GM12878 (cell line): ENCODE data around the gene POGLUT3. TPM values are rescaled to one million over a fixed set of nuclear protein-coding genes. Genes with fewer than 3 reads are reported as not detected.

ENCODE experiments used
- ATAC-seq: fragments of 200-7000 bp; cut with Tn5 transposase; 3 replicates; pipeline ENCODE4 v1.9.1; 2020; ENCODE audit warnings: mild to moderate bottlenecking, moderate library complexity
- BruUV-seq: library from RNA; stranded (reverse); fragments of 400-500 nt; replicated peaks from 2 replicates; lab custom pipeline; 2021; lab: Mats Ljungman, UMichigan
- CTCF ChIA-PET: fragments of 300-600 bp; sonication (Branson Sonifier 250); formaldehyde crosslinking; extraction: SDS; loops from one replicate; lab custom pipeline; 2021; ENCODE audit warnings: inconsistent platforms; lab: Yijun Ruan, JAX
- POLR2A ChIA-PET: fragments of 350-600 bp; formaldehyde crosslinking; extraction: SDS; loops from one replicate; lab custom pipeline; 2021; ENCODE audit warnings: inconsistent platforms; lab: Charles Lee
- RAD21 ChIA-PET: fragments of 300-600 bp; sonication (Branson Sonifier 250); formaldehyde crosslinking; loops from one replicate; lab custom pipeline; 2023; ENCODE audit warnings: antibody characterized with exemption; ENCODE audit not compliant: unreplicated experiment; lab: Charles Lee
- SMC1A ChIA-PET: fragments of 300-600 bp; sonication (Branson Sonifier 250); formaldehyde crosslinking; loops from one replicate; lab custom pipeline; 2023; ENCODE audit not compliant: unreplicated experiment, uncharacterized antibody; lab: Charles Lee
- DNase-seq: peaks from one replicate; pipeline ENCODE4 v3.0.0-alpha.2; 2011; ENCODE audit warnings: low read depth, low spot score
- FAIRE-seq: peaks from 3 replicates; lab custom pipeline; 2011; peaks lifted over from hg19 to GRCh38; lab: Jason Lieb, UNC
- H2AFZ ChIP-seq: 2 replicates; pipeline ENCODE4 v1.6.0; 2011; ENCODE audit warnings: low read depth, low read length, control low read depth; ENCODE audit not compliant: control insufficient read depth
- H3K27ac ChIP-seq: 2 replicates; pipeline ENCODE4 v1.5.1; 2011; ENCODE audit warnings: control low read depth; ENCODE audit not compliant: control insufficient read depth, insufficient read depth
- H3K27me3 ChIP-seq, 2 experiments: replicated peaks in 1 of 2; 2 replicates each; pipeline versions ENCODE4 v1.6.0 to v1.6.1; 2011; ENCODE audit warnings: low read length in 1 of 2; ENCODE audit not compliant: control insufficient read depth in 2 of 2, insufficient read depth in 2 of 2
- H3K36me3 ChIP-seq, 2 experiments: 2 replicates each; pipeline ENCODE4 v1.5.1; 2011; ENCODE audit warnings: low read length in 1 of 2; ENCODE audit not compliant: control insufficient read depth in 2 of 2, insufficient read depth in 2 of 2
- H3K4me1 ChIP-seq: 2 replicates; pipeline ENCODE4 v1.6.1; 2011; ENCODE audit warnings: mild to moderate bottlenecking, low read length, moderate library complexity, mixed read lengths; ENCODE audit not compliant: control insufficient read depth, insufficient read depth
- H3K4me2 ChIP-seq: 2 replicates; pipeline ENCODE4 v1.6.0; 2011; ENCODE audit warnings: control low read depth; ENCODE audit not compliant: control insufficient read depth, insufficient read depth
- H3K4me3 ChIP-seq: fragments of 200-600 bp; sonication (generic); 2 replicates; pipeline ENCODE4 v1.5.1; 2016
- H3K79me2 ChIP-seq: 2 replicates; pipeline ENCODE4 v1.6.0; 2011; ENCODE audit warnings: low read length; ENCODE audit not compliant: control insufficient read depth, insufficient read depth
- H3K9ac ChIP-seq: 2 replicates; pipeline ENCODE4 v1.8.0; 2011; ENCODE audit warnings: low read length, control low read depth, mixed read lengths; ENCODE audit not compliant: control insufficient read depth, insufficient read depth
- H3K9me3 ChIP-seq: replicated peaks from 3 replicates; pipeline ENCODE4 v1.5.1; 2011; ENCODE audit warnings: mild to moderate bottlenecking, low read length; ENCODE audit not compliant: control insufficient read depth, insufficient read depth
- H4K20me1 ChIP-seq: 2 replicates; pipeline ENCODE4 v1.6.0; 2011; ENCODE audit not compliant: control insufficient read depth, insufficient read depth
- EGR1 ChIP-seq, 2 experiments: IDR thresholded peaks; 1 replicate in 1 of 2; 2 replicates in 1 of 2; pipeline ENCODE4 v1.6.1; 2011 to 2012; ENCODE audit warnings: low read depth in 2 of 2, low read length in 2 of 2, borderline replicate concordance in 1 of 2, mild to moderate bottlenecking in 1 of 2, moderate library complexity in 1 of 2
- EP300 ChIP-seq, 2 experiments: fragments of 150-350 bp in 1 of 2; IDR thresholded peaks; 2 replicates each; pipeline ENCODE4 v1.6.1; 2011 to 2012; ENCODE audit warnings: low read depth in 2 of 2, low read length in 2 of 2, borderline replicate concordance in 1 of 2, improper control_type of control experiment in 1 of 2, inconsistent platforms in 1 of 2; ENCODE audit not compliant: control insufficient read depth in 1 of 2
- HCFC1 ChIP-seq: fragments of 150-350 bp; IDR thresholded peaks from 2 replicates; pipeline ENCODE4 v1.6.1; 2014; ENCODE audit warnings: low read length
- HSF1 ChIP-seq: fragments of 150-350 bp; IDR thresholded peaks from 2 replicates; pipeline ENCODE4 v1.6.1; 2014; ENCODE audit warnings: mild to moderate bottlenecking, low read depth, low read length
- KDM1A ChIP-seq: fragments of 200-600 bp; sonication (generic); IDR thresholded peaks from 2 replicates; pipeline ENCODE4 v1.6.1; 2016; ENCODE audit warnings: borderline replicate concordance
- SP1 ChIP-seq: IDR thresholded peaks from one replicate; pipeline ENCODE4 v1.6.1; 2011; ENCODE audit warnings: low read depth, low read length
- STAT1 ChIP-seq: fragments of 450-650 bp; conservative IDR thresholded peaks from 2 replicates; pipeline ENCODE4 v1.6.1; 2014; ENCODE audit warnings: antibody characterized with exemption, mild to moderate bottlenecking
- TBL1XR1 ChIP-seq: IDR thresholded peaks from 2 replicates; pipeline ENCODE4 v1.6.1; 2012; ENCODE audit warnings: low read depth, low read length, improper control_type of control experiment
- USF1 ChIP-seq: IDR thresholded peaks from 2 replicates; pipeline ENCODE4 v1.6.1; 2011; ENCODE audit warnings: borderline replicate concordance, low read depth, mild to moderate bottlenecking, moderate library complexity, mixed read lengths, low read length; ENCODE audit not compliant: insufficient read depth; ENCODE audit errors: extremely low read length
- ZNF24 ChIP-seq: fragments of 450-650 bp; IDR thresholded peaks from 2 replicates; pipeline ENCODE4 v1.6.1; 2017; ENCODE audit warnings: antibody characterized with exemption, mild to moderate bottlenecking
- ZZZ3 ChIP-seq: IDR thresholded peaks from 2 replicates; pipeline ENCODE4 v1.6.1; 2011; ENCODE audit warnings: low read depth; ENCODE audit not compliant: control insufficient read depth, insufficient read length
- WGBS: methylation state at CpG from one replicate; pipeline ENCODE4 v1.1.6; 2016; ENCODE audit warnings: low lambda C conversion rate; ENCODE audit not compliant: insufficient replicate concordance, insufficient coverage; ENCODE audit errors: missing lambda C conversion rate; 5-methylcytosine and 5-hydroxymethylcytosine counted together
- in situ Hi-C: fragments of 300-500 bp; cut with MboI; formaldehyde crosslinking; loops from 9 replicates; pipeline ENCODE4 v1.14.3; 2018; ENCODE audit warnings: mixed read lengths
- intact Hi-C: fragments of 100-400 bp; cut with micrococcal nuclease; formaldehyde crosslinking; loops from one replicate; pipeline ENCODE4 v1.14.2; 2022; ENCODE audit not compliant: unreplicated experiment
- polyA plus RNA-seq, 11 experiments: library from polyadenylated mRNA; depleted of rRNA in 4 of 11; unstranded in 6 of 11; stranded (reverse) in 5 of 11; fragments of >200 nt; fragmentation: Nextera tagmentation in 4 of 11; fragmentation: Illumina TruSeq in 1 of 11; extraction: Ambion mirVana in 4 of 11; extraction: Trizol in 1 of 11; gene quantifications; 1 replicate in 1 of 11; 2 replicates in 10 of 11; pipeline versions ENCODE4 v1.2.1 to v1.2.3, GENCODE V29; 2011 to 2016; ENCODE audit warnings: inconsistent platforms in 2 of 11, missing spikeins in 2 of 11, low read depth in 1 of 11
- total RNA-seq, 4 experiments: library from RNA; depleted of rRNA in 3 of 4; stranded (reverse); fragments of >200 nt in 3 of 4; fragmentation: Illumina TruSeq in 1 of 4; extraction: Trizol in 1 of 4; gene quantifications; 2 replicates each; pipeline versions ENCODE4 v1.2.1 to v1.2.3, GENCODE V29; 2013 to 2021
- TF ChIP-seq, protein P1 (sequence below): fragments of 450-650 bp; IDR thresholded peaks from 2 replicates; pipeline ENCODE4 v1.6.1; 2017; ENCODE audit warnings: borderline replicate concordance
- TF ChIP-seq, protein P2 (sequence below): fragments of 150-350 bp; IDR thresholded peaks from 2 replicates; pipeline ENCODE4 v1.6.1; 2016; ENCODE audit warnings: low read depth, low read length
- TF ChIP-seq, protein P3 (sequence below): IDR thresholded peaks from 2 replicates; pipeline ENCODE4 v1.6.1; 2011; ENCODE audit warnings: low read depth, low read length, improper control_type of control experiment, borderline replicate concordance

POGLUT3 gene
- total and polyA plus RNA-seq, 10 of the 15 experiments (the other 5 are each of a cell fraction or from before 2014, with no cell fraction given) = 3.7 to 21.5 (median 12.9) TPM

- intact Hi-C loops = no loop called here
- in situ Hi-C loops = no loop called here
- no peak for TF ChIP-seq STAT1
- TF ChIP-seq, protein P1, sequence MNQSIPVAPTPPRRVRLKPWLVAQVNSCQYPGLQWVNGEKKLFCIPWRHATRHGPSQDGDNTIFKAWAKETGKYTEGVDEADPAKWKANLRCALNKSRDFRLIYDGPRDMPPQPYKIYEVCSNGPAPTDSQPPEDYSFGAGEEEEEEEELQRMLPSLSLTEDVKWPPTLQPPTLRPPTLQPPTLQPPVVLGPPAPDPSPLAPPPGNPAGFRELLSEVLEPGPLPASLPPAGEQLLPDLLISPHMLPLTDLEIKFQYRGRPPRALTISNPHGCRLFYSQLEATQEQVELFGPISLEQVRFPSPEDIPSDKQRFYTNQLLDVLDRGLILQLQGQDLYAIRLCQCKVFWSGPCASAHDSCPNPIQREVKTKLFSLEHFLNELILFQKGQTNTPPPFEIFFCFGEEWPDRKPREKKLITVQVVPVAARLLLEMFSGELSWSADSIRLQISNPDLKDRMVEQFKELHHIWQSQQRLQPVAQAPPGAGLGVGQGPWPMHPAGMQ = no peak
- no peak for TF ChIP-seq EP300 (IDR thresholded peaks at IDR 0.05; ENCODE audit: borderline replicate concordance in 1 of 2, control insufficient read depth in 1 of 2, low read depth in 2 of 2, low read length in 2 of 2)
- no peak for TF ChIP-seq USF1
- no peak for TF ChIP-seq EGR1 (IDR thresholded peaks at IDR 0.05; ENCODE audit: borderline replicate concordance in 1 of 2, low read depth in 2 of 2, low read length in 2 of 2)
- no peak for TF ChIP-seq ZZZ3
- TF ChIP-seq, protein P2, sequence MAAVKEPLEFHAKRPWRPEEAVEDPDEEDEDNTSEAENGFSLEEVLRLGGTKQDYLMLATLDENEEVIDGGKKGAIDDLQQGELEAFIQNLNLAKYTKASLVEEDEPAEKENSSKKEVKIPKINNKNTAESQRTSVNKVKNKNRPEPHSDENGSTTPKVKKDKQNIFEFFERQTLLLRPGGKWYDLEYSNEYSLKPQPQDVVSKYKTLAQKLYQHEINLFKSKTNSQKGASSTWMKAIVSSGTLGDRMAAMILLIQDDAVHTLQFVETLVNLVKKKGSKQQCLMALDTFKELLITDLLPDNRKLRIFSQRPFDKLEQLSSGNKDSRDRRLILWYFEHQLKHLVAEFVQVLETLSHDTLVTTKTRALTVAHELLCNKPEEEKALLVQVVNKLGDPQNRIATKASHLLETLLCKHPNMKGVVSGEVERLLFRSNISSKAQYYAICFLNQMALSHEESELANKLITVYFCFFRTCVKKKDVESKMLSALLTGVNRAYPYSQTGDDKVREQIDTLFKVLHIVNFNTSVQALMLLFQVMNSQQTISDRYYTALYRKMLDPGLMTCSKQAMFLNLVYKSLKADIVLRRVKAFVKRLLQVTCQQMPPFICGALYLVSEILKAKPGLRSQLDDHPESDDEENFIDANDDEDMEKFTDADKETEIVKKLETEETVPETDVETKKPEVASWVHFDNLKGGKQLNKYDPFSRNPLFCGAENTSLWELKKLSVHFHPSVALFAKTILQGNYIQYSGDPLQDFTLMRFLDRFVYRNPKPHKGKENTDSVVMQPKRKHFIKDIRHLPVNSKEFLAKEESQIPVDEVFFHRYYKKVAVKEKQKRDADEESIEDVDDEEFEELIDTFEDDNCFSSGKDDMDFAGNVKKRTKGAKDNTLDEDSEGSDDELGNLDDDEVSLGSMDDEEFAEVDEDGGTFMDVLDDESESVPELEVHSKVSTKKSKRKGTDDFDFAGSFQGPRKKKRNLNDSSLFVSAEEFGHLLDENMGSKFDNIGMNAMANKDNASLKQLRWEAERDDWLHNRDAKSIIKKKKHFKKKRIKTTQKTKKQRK = no peak
- TF ChIP-seq HSF1 = no peak
- TF ChIP-seq, protein P3, sequence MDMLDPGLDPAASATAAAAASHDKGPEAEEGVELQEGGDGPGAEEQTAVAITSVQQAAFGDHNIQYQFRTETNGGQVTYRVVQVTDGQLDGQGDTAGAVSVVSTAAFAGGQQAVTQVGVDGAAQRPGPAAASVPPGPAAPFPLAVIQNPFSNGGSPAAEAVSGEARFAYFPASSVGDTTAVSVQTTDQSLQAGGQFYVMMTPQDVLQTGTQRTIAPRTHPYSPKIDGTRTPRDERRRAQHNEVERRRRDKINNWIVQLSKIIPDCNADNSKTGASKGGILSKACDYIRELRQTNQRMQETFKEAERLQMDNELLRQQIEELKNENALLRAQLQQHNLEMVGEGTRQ = no peak
- TF ChIP-seq KDM1A = no peak
- TF ChIP-seq TBL1XR1 = no peak
- no peak for TF ChIP-seq SP1
- no peak for TF ChIP-seq ZNF24
- no peak for TF ChIP-seq HCFC1
Observed at GRCh38 chr11:108511851-108512474, 13.8 kb upstream of the POGLUT3 start.

More at GRCh38 chr11:108511851-108512474, 13.8 kb upstream of the POGLUT3 start:
- Histone ChIP-seq H3K9ac (no peak overlapping the region), H3K36me3 (peaks cover 0 to 6% of the 10 kb centered on the region in 2 experiments; a peak in 1 of 4 replicates), H3K4me3 (no peak overlapping the region), H2AFZ (no peak overlapping the region), H3K79me2 (no peaks in the 10 kb centered on the region), H3K4me1 (no peaks in the 10 kb centered on the region), H3K27ac (no peak overlapping the region), H3K27me3 (no peaks in the 10 kb centered on the region), H3K9me3 (peaks cover 4% of the 10 kb centered on the region; the same call in 2 of the 3 replicates), H4K20me1 (no peaks in the 10 kb centered on the region), H3K4me2 (no peak overlapping the region)
- FAIRE-seq = no peak
- SMC1A ChIA-PET = interaction anchor here (0.9 kb wide), 1 partner anchor 9 kb away, joined by 3 read pairs; no protein-coding TSS in a partner anchor
- RAD21 ChIA-PET = no interaction called here
- DNase-seq = no peak
- 47% methylated on average over 2 of the region's 2 CpGs for WGBS
- CTCF ChIA-PET = interaction anchor here (1.0 kb wide), 1 partner anchor 7 kb away, joined by 3 read pairs; no protein-coding TSS in a partner anchor
- no peak for ATAC-seq
- POLR2A ChIA-PET = interaction anchor here (0.5 kb wide), 1 partner anchor 218 kb away, joined by 4 read pairs; no protein-coding TSS in a partner anchor
- BruUV-seq = no TSS peak
